ENCODE data around the gene CKS2. TPM values are rescaled to one million over a fixed set of nuclear protein-coding genes. Genes with fewer than 3 reads are reported as not detected.
A peak's percentile ranks its signal among the peaks of the same experiment; 100 is the strongest.

Gene CKS2
- total RNA-seq, 2 experiments from 2014 or later = 221 to 230 TPM

DNA sequence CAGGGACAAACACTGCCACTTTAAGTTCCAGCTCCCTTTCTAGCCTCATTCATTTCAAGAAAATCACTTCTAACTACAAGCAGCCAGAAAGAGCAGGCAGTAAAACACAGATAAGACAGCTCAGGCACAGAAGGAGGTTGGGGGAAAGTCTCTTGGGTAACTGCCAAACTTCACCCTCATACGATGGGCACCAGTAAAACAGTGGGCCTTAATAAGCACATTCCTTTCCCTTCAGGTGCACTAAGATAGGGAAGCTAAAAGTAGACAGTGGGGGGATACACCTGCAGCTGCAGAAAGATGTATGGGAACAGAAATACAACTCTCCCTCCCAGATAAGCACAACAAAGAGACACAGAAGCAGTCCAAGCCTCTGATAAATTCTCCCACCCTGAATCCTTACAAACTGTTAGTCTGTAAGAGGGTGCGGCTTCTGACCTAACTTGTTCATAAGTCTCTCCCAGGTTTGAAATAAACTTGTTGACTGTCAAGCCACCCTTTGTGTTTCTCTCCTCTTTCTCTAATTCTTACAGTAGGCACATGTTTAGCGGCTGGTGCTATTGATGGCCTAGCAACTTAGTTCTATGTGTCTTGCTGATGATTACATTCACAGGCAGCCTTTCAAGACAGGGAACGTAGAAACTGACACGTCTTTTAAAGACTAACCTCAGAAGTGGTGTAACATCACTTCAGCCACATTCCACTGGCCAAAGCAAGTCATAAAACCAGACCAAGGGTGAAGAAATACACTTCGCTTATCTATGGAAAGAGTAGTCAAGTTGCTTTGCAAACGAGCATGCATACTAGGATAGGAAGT is 6.8 kb upstream of the CKS2 start:
- DNase-seq (no peak), ATAC-seq (no peak)
- peaks cover 8% of the 10 kb centered on the region for H3K4me1 Mint-ChIP-seq (ENCODE audit: low read depth)
- CTCF ChIA-PET = no interaction called here
- TF ChIP-seq, protein P1, sequence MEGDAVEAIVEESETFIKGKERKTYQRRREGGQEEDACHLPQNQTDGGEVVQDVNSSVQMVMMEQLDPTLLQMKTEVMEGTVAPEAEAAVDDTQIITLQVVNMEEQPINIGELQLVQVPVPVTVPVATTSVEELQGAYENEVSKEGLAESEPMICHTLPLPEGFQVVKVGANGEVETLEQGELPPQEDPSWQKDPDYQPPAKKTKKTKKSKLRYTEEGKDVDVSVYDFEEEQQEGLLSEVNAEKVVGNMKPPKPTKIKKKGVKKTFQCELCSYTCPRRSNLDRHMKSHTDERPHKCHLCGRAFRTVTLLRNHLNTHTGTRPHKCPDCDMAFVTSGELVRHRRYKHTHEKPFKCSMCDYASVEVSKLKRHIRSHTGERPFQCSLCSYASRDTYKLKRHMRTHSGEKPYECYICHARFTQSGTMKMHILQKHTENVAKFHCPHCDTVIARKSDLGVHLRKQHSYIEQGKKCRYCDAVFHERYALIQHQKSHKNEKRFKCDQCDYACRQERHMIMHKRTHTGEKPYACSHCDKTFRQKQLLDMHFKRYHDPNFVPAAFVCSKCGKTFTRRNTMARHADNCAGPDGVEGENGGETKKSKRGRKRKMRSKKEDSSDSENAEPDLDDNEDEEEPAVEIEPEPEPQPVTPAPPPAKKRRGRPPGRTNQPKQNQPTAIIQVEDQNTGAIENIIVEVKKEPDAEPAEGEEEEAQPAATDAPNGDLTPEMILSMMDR (IDR thresholded peaks at IDR 0.05) = no peak
- H3K4me3 Mint-ChIP-seq = no peak overlapping the region
- peaks cover 17% of the 10 kb centered on the region for H3K36me3 Mint-ChIP-seq (ENCODE audit: low read depth)
- POLR2A ChIA-PET = no interaction called here
- intact Hi-C loops (cut with micrococcal nuclease) = no loop called here
- no peaks in the 10 kb centered on the region for H3K27me3 Mint-ChIP-seq
- no peaks in the 10 kb centered on the region for H3K9me3 Mint-ChIP-seq
- no peak overlapping the region for H3K27ac Mint-ChIP-seq

DNA sequence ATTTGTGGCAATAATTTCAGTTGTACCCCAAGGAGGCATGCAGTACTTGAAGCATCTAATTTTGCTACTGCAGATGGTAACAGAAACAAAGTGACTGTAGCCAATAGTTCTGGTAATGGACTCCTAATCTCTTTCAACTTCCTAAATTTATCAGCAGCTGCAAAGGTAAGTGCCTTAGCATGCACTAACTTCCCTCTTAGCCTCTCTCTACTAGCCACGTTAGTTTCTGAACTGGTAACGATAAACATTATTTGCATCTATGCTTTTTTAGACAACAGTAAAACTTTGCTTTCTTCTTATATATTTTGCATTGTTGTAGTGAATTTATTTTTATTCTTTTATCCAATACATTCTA is 6.2 kb upstream of the CKS2 start:
- Mint-ChIP-seq H3K36me3 (ENCODE audit: low read depth) (peaks cover 20% of the 10 kb centered on the region), H3K4me3 (no peak overlapping the region), H3K27ac (no peak overlapping the region), H3K9me3 (no peaks in the 10 kb centered on the region), H3K4me1 (ENCODE audit: low read depth) (peaks cover 14% of the 10 kb centered on the region), H3K27me3 (no peaks in the 10 kb centered on the region)
- TF ChIP-seq, protein P1 (IDR thresholded peaks at IDR 0.05) = no peak
- POLR2A ChIA-PET = no interaction called here
- CTCF ChIA-PET = interaction anchor here (0.9 kb wide), 1 partner anchor 145 kb away, joined by 3 read pairs; no protein-coding TSS in a partner anchor
- DNase-seq = no peak
- intact Hi-C loops (cut with micrococcal nuclease) = no loop called here
- no peak for ATAC-seq

DNA sequence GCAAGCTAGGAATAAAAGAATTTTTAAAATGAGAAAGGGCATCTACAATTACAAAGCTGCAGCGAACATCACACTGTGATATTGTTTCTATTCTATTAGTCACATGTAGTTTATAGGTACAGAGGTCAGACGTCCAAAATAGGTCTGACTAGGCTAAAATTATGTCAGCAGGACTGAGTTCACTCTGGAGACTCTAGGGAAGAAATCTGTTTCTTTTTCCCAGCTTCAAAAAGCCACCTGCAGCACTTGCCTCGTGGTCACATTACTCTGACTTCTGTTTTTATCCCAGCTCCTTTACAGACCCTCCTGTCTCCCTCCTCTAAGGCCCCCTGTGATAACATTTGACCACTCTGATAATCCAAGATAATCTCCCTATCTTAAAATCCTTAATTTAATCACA is 5.1 kb upstream of the CKS2 start:
- ATAC-seq (no peak), DNase-seq (no peak)
- ChIA-PET POLR2A (interaction anchor here (0.6 kb wide), 1 partner anchor 283 kb away, joined by 3 read pairs; no protein-coding TSS in a partner anchor), CTCF (interaction anchor here (0.9 kb wide), 1 partner anchor 146 kb away, joined by 3 read pairs; no protein-coding TSS in a partner anchor)
- no peak overlapping the region for H3K27ac Mint-ChIP-seq
- H3K4me1 Mint-ChIP-seq (ENCODE audit: low read depth) = peaks cover 14% of the 10 kb centered on the region
- no peaks in the 10 kb centered on the region for H3K9me3 Mint-ChIP-seq
- peaks cover 28% of the 10 kb centered on the region for H3K36me3 Mint-ChIP-seq (ENCODE audit: low read depth)
- TF ChIP-seq, protein P1 (IDR thresholded peaks at IDR 0.05) = no peak
- H3K4me3 Mint-ChIP-seq = no peak overlapping the region
- peaks cover 3% of the 10 kb centered on the region for H3K27me3 Mint-ChIP-seq
- intact Hi-C loops (cut with micrococcal nuclease) = no loop called here

DNA sequence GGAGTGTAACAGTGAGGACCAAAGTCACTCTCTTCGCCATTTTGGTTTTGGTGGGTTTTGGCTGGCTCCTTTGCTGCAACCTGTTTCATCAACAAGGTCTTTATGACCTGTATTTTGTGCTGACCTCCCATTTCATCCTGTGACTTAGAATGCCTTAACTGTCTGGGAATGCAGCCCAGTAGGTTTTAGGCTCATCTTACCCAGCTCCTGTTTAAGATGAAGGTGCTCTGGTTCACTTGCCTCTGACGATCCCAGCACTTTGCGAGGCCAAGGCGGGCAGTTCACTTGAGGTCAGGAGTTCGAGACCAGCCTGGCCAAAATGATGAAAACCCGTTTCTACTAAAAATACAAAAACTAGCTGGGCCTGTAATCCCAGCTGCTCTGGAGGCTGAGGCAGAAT is 1.8 kb upstream of the CKS2 start:
- Mint-ChIP-seq H3K27me3 (peaks cover 3% of the 10 kb centered on the region), H3K9me3 (no peaks in the 10 kb centered on the region), H3K36me3 (ENCODE audit: low read depth) (peaks cover 53% of the 10 kb centered on the region), H3K4me1 (ENCODE audit: low read depth) (peaks cover 28% of the 10 kb centered on the region), H3K27ac (peak overlapping the region; percentile 97), H3K4me3 (peak overlapping the region; percentile 91)
- POLR2A ChIA-PET = interaction anchor here (1.7 kb wide), 1 partner anchor 17 kb away, joined by 7 read pairs; no protein-coding TSS in a partner anchor
- CTCF ChIA-PET = no interaction called here
- TF ChIP-seq, protein P1 (IDR thresholded peaks at IDR 0.05) = no peak
- ATAC-seq (no peak), DNase-seq (no peak)
- intact Hi-C loops (cut with micrococcal nuclease) = no loop called here
